ENCODE results near the gene KLF16.

The KLF16 gene

GRCh38 chr19:1805401-1806183 is 57.8 kb downstream of the KLF16 start:
- DNase-seq, result no peak

- no peak for DNase-seq
Observed at GRCh38 chr19:1804858-1805257, 58.5 kb downstream of the KLF16 start.

Data from NCI-H187 treated with DMSO at 0.1 percent for 48 hours (cell line).